T-helper 1 cell (primary cell): ENCODE measurements around the gene HAO2.

Experiments
- DNase-seq, 5 donors: peaks; one replicate each; pipeline ENCODE4 v3.0.0-alpha.2; 2012 to 2020

Gene HAO2

DNA sequence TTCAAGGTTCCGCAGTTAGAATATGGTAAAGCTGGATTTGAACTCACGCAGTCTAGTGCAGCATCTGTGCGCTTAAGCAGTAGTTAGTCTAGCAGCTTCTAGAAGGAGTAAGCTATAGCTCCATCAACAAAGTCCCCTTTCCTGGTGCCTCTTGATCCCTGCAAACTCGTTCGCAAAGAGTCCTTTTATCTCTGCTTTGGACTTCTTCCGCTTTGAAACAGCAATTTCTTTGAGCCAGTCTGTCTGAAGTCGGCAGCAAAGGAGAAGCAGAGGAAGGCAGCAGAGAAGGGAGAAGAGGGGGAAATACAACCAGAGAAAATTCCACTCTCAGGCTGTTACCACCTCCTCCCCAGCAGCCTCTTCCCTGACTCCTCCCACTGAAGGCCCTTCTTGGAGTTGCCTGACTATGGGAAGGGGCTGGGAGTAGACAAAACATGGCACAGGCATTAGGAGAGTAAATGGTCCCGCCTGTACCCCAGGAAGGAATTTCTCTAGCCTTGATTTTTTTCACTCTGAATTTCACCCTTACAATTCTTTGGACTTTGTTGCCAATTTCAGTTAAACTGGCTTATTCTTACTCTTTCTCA is 72.2 kb downstream of the HAO2 start:
- DNase-seq = no peak

DNA sequence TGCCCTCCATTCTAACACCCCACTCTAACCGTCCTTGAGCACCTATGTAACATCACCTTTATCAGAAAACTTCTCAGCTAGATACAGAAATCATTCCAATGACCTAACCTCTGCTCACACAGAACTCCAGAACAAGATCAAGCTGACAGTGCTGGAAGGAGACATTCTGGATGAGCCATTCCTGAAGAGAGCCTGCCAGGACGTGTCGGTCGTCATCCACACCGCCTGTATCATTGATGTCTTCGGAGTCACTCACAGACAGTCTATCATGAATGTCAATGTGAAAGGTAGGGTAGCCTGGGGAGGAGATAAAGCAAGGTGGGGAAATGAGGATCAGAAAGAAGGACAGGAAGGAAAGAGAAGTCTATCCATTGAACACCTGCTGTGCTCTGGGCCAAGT is 74.2 kb downstream of the HAO2 start:
- no peak for DNase-seq
